ENCODE data around the gene SCN2B. TPM values are rescaled to one million over a fixed set of nuclear protein-coding genes. Genes with fewer than 3 reads are reported as not detected.
A peak's percentile ranks its signal among the peaks of the same experiment; 100 is the strongest.

The SCN2B gene
- total and polyA plus RNA-seq, 8 donors = 0.04 to 0.31 (median 0.06) TPM

- Histone ChIP-seq H3K4me3 (no peak overlapping the region), H3K9me3 (no peaks in the 10 kb centered on the region), H3K4me1 (no peaks in the 10 kb centered on the region), H3K27ac (no peak overlapping the region), H3K27me3 (no peaks in the 10 kb centered on the region), H3K36me3 (no peaks in the 10 kb centered on the region)
- ATAC-seq (peak in 2 of 4 donors; percentile 62 to 70), DNase-seq (peak in 1 of 6 donors; percentile 18), FAIRE-seq (no peak)
- intact Hi-C loops (cut with DNase I) = no loop called here
- 62 to 81% methylated on average over 11 of the region's 11 CpGs for WGBS, 2 donors
- no peak for TF ChIP-seq CTCF (IDR thresholded peaks at IDR 0.05)
These were observed 3.9 kb upstream of the SCN2B start for GRCh38 chr11:118180300-118180703.

GRCh38 chr11:118176778-118177134, 317 bp upstream of the SCN2B start:
- intact Hi-C loops (cut with DNase I) = no loop called here
- H3K36me3 ChIP-seq = no peaks in the 10 kb centered on the region
- no peaks in the 10 kb centered on the region for H3K4me1 ChIP-seq
- no peak for FAIRE-seq
- DNase-seq = no peak
- no peaks in the 10 kb centered on the region for H3K27me3 ChIP-seq
- no peak for TF ChIP-seq CTCF (IDR thresholded peaks at IDR 0.05)
- no peak overlapping the region for H3K27ac ChIP-seq
- WGBS, 2 donors = 78 to 85% methylated on average over 4 of the region's 4 CpGs
- no peak overlapping the region for H3K4me3 ChIP-seq
- no peaks in the 10 kb centered on the region for H3K9me3 ChIP-seq
- no peak for ATAC-seq

GRCh38 chr11:118175031-118175992, 1.1 kb downstream of the SCN2B start:
- Histone ChIP-seq H3K27me3 (no peaks in the 10 kb centered on the region), H3K27ac (no peak overlapping the region), H3K36me3 (no peaks in the 10 kb centered on the region), H3K4me1 (no peaks in the 10 kb centered on the region), H3K4me3 (no peak overlapping the region), H3K9me3 (no peaks in the 10 kb centered on the region)
- TF ChIP-seq CTCF (IDR thresholded peaks at IDR 0.05) = no peak
- intact Hi-C loops (cut with DNase I) = no loop called here
- DNase-seq (no peak), FAIRE-seq (no peak), ATAC-seq (peak in 2 of 4 donors; percentile 14 to 34)
- WGBS, 2 donors = 52 to 61% methylated on average over 13 of the region's 13 CpGs

GRCh38 chr11:118174006-118174567, 2.4 kb downstream of the SCN2B start:
- Histone ChIP-seq H3K27ac (no peak overlapping the region), H3K4me3 (no peak overlapping the region), H3K9me3 (no peaks in the 10 kb centered on the region), H3K4me1 (no peaks in the 10 kb centered on the region), H3K36me3 (no peaks in the 10 kb centered on the region), H3K27me3 (no peaks in the 10 kb centered on the region)
- WGBS, 2 donors = 69 to 77% methylated on average over 9 of the region's 9 CpGs
- ATAC-seq (no peak), FAIRE-seq (no peak), DNase-seq (no peak)
- intact Hi-C loops (cut with DNase I) = no loop called here
- no peak for TF ChIP-seq CTCF (IDR thresholded peaks at IDR 0.05)

GRCh38 chr11:118172356-118172755, 4.1 kb downstream of the SCN2B start:
- Histone ChIP-seq H3K9me3 (no peaks in the 10 kb centered on the region), H3K4me1 (no peaks in the 10 kb centered on the region), H3K27me3 (no peaks in the 10 kb centered on the region), H3K36me3 (no peaks in the 10 kb centered on the region), H3K4me3 (no peak overlapping the region), H3K27ac (no peak overlapping the region)
- DNase-seq (no peak), ATAC-seq (no peak), FAIRE-seq (no peak)
- TF ChIP-seq CTCF (IDR thresholded peaks at IDR 0.05) = no peak
- intact Hi-C loops (cut with DNase I) = no loop called here
- WGBS, 2 donors = 75 to 83% methylated on average over 9 of the region's 9 CpGs

Data from pancreas (tissue), 10 donors.